RCC 7860 (cell line): ENCODE data around the gene APOA5.

Experiments used
- DNase-seq: peaks from one replicate; pipeline ENCODE4 v3.0.0-alpha.2; 2015; ENCODE audit warnings: low spot score
- FAIRE-seq: peaks from 2 replicates; lab custom pipeline; 2012; peaks lifted over from hg19 to GRCh38; lab: Jason Lieb, UNC

APOA5 gene

DNA sequence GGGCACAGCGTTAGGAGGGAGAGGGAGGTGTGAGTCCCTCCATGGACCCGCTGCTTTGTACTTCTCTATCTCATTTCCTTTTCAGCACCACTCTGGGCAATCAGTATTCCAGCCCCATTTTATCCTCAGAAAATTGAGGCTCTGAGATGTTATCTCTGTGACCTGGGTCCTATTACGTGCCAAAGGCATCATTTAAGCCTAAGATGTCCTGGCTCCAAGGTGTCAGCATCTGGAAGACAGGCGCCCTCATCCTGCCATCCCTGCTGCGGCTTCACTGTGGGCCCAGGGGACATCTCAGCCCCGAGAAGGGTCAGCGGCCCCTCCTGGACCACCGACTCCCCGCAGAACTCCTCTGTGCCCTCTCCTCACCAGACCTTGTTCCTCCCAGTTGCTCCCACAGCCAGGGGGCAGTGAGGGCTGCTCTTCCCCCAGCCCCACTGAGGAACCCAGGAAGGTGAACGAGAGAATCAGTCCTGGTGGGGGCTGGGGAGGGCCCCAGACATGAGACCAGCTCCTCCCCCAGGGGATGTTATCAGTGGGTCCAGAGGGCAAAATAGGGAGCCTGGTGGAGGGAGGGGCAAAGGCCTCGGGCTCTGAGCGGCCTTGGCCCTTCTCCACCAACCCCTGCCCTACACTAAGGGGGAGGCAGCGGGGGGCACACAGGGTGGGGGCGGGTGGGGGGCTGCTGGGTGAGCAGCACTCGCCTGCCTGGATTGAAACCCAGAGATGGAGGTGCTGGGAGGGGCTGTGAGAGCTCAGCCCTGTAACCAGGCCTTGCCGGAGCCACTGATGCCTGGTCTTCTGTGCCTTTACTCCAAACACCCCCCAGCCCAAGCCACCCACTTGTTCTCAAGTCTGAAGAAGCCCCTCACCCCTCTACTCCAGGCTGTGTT, 37.2 kb upstream of the APOA5 start:
- DNase-seq (no peak), FAIRE-seq (no peak)

GRCh38 chr11:116827461-116827860, 35.8 kb upstream of the APOA5 start:
- DNase-seq (no peak), FAIRE-seq (no peak)

- DNase-seq (no peak), FAIRE-seq (no peak)
Measured at GRCh38 chr11:116826751-116827431, 35.2 kb upstream of the APOA5 start.

- no peak for DNase-seq
- no peak for FAIRE-seq
Measured at GRCh38 chr11:116825854-116826750, 34.4 kb upstream of the APOA5 start.

GRCh38 chr11:116825434-116825833, 33.8 kb upstream of the APOA5 start:
- DNase-seq, result no peak
- FAIRE-seq, result no peak

DNA sequence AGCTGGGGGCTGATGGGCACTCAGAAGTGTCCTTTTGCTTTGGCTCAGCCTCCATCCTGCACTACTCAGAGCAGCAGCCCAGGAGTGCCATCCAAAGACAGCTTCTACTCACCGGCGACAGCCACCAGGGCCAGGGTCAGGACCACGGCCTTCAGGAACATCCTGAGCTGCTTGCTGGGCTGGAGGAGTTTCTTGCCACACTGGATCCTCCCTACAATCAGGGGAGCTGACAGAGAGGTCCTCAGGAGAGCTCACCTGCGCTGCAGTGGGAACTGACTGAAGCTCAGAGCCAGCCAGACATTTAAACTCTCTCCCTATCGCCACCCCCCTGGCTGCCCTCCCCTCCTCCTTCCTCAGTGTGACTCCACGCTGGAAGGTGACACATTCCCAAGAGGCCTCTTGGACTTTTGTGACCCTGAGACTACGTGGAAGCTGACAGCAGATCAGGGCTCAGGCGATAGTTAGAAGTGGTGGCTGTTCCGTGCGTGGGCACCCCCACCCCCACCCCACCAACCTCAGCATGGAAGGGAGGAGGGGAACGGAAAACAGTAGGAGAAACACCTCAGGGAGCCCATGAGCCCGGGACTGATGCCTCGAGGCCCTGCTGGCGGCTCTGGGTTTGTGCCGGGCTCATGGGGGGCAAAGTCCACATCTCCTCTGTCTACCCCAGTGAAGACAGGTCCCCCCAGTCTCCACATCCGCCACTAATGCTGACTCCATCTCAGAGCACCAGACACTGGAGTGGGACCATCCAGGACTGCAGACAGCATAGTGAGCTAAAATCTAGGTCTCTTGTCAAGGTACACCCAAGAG, 31.6 kb upstream of the APOA5 start, which contains the start of gene APOA4:
APOA4 (minus strand) TSS at position 274 of the 813 bp plus-strand sequence; CDS start at position 161, 113 bp downstream.
- DNase-seq (no peak), FAIRE-seq (no peak)

- DNase-seq (no peak), FAIRE-seq (no peak)
Measured at GRCh38 chr11:116822575-116822974, 30.9 kb upstream of the APOA5 start.

GRCh38 chr11:116821050-116821918, 29.6 kb upstream of the APOA5 start:
- no peak for FAIRE-seq

DNA sequence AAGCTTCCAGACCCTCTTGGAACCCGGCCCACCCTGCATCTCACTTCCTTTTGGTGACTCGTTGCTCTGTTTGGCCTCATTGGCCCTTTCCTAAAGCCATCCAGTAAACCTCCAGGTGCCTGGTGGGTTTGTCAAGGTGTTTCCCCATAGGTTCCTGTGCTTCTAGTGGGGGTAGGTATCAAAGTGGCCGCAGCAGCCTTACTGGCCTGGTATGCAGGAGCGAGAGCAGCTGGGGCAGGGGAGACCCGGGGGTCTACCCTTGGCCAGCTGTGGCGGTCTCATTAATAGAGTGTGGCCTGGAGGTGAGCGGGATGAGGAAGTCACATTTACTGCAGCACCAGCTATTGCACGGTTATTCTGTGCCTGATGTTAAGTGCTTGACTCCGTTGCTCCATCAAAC, 27.4 kb upstream of the APOA5 start:
- DNase-seq (no peak), FAIRE-seq (no peak)

More at GRCh38 chr11:116821050-116821918, 29.6 kb upstream of the APOA5 start:
- no peak for DNase-seq

DNA sequence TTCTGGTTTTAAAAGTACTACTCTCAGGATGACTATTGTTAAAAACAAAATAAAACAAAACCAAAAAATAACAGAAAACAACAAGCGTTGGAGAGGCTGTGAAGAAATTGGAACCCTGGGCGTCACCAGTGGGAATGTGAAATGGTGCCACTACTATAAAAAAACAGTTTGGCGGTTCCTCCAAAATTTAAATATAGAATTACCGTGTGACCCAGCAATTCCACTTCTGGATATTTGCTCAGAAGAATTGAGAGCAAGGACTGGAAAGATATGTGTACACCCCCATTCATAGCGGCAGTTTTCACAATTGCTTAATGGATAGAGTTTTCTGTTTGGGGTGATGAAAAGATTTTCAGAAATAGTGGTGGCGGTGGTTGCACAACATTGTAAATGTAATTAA, 22.8 kb upstream of the APOA5 start:
- FAIRE-seq, result no peak

GRCh38 chr11:116813781-116814471, 22.2 kb upstream of the APOA5 start:
- DNase-seq (no peak), FAIRE-seq (no peak)

More for the DNA sequence above, 22.8 kb upstream of the APOA5 start:
- no peak for DNase-seq

DNA sequence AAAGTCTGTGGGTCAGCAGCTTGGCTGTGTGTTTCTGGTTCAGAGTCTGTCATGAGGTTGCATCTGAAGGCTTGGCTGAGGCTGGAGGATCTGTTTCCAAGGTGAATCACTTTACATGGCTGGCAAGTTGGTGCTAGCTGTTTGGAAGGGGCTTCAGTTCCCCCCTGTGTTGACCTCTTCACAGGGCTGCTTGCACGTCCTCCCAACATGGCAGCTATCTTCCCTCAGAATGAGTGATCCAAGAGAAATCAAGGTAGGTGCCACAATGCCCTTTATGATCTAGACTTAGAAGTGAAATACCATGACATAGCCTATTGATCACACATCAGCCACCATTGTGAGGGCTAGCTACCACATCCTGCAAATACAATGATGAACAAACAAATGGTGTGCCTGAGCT, 21.5 kb upstream of the APOA5 start:
- FAIRE-seq (no peak), DNase-seq (no peak)

- DNase-seq, result no peak
- peak; percentile 93 for FAIRE-seq
Measured at GRCh38 chr11:116812109-116812508, 20.4 kb upstream of the APOA5 start.

GRCh38 chr11:116811194-116811593, 19.5 kb upstream of the APOA5 start:
- no peak for DNase-seq
- FAIRE-seq, result no peak

GRCh38 chr11:116808262-116809175, 16.8 kb upstream of the APOA5 start:
- no peak for DNase-seq
- FAIRE-seq, result no peak

DNA sequence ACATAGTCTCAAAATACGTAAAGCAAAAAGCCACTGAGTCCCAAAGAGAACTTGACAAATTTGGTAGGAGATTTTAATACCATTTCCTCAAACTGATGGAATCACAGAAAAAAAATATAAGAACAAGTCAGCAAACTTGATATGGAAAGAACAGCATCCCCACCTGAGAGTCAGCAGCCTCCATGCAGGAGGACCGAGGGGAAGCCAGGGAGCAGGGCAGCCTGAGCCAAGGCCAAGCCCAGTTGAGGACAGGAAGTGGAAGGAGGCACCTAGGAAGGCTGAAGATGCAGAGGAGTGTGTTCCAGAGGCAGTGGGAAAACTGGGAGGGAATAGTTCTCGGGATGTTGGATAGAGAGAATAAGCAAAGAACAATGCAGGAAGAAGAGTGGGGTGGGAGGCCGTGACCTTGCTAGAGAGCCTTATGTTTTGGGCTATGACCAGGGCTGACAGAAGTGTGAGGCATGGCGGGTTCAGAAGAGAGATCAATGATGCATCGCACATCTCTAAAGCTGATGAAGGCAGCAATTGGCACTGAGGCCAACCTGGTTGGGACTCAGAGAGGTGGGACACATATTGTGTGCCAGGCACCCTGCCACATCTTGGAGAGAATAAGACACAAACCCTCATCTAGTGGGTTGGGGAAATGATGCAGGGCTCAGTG, 16.1 kb upstream of the APOA5 start:
- DNase-seq (no peak), FAIRE-seq (no peak)

- DNase-seq, result no peak
- FAIRE-seq, result no peak
Measured at GRCh38 chr11:116804001-116804400, 12.3 kb upstream of the APOA5 start.
